Vagina (tissue), 2 donors: Measurements from ENCODE around the gene ADGRL3.

Source experiments
- CTCF ChIP-seq, 3 experiments: fragments of 450-650 bp in 2 of 3; fragments of 200-600 bp in 1 of 3; sonication (generic) in 1 of 3; IDR thresholded peaks; one replicate each; pipeline ENCODE4 v1.5.1; 2017 to 2019; ENCODE audit warnings: antibody characterized with exemption in 3 of 3, mild to moderate bottlenecking in 2 of 3, moderate library complexity in 2 of 3
- POLR2A ChIP-seq, 2 donors: fragments of 450-650 bp; IDR thresholded peaks; one replicate each; pipeline ENCODE4 v1.6.1; 2017; ENCODE audit warnings: antibody characterized with exemption in 2 of 2, mild to moderate bottlenecking in 2 of 2, moderate library complexity in 2 of 2
- POLR2AphosphoS5 ChIP-seq, 2 donors: sonication (generic); formaldehyde crosslinking; IDR thresholded peaks; one replicate each; pipeline ENCODE4 v1.9.0; 2017; ENCODE audit warnings: antibody characterized with exemption in 2 of 2, mild to moderate bottlenecking in 2 of 2, low read depth in 1 of 2; ENCODE audit not compliant: insufficient read depth in 1 of 2

GRCh38 chr4:61195101-61195500 is 5.0 kb upstream of the ADGRL3 start:
- no peak for TF ChIP-seq POLR2A (IDR thresholded peaks at IDR 0.05)
- no peak for TF ChIP-seq CTCF (IDR thresholded peaks at IDR 0.05)
- TF ChIP-seq POLR2AphosphoS5 (IDR thresholded peaks at IDR 0.05; ENCODE audit: insufficient read depth in 1 of 2, low read depth in 1 of 2): no peak
